Measurements from ENCODE around the gene TCF3.

TCF3 gene

GRCh38 chr19:1579222-1579621 is 73.2 kb downstream of the TCF3 start:
- no peak overlapping the region for H3K27ac ChIP-seq
- TF ChIP-seq ZFX (IDR thresholded peaks at IDR 0.05; ENCODE audit: borderline replicate concordance), result no peak
- TF ChIP-seq CTCF (IDR thresholded peaks at IDR 0.05), result no peak

- TF ChIP-seq ZFX (IDR thresholded peaks at IDR 0.05; ENCODE audit: borderline replicate concordance) (no peak), CTCF (IDR thresholded peaks at IDR 0.05) (no peak)
- H3K27ac ChIP-seq, result no peak overlapping the region
Measured at GRCh38 chr19:1577929-1578618, 74.3 kb downstream of the TCF3 start.

- TF ChIP-seq ZFX (IDR thresholded peaks at IDR 0.05; ENCODE audit: borderline replicate concordance) (no peak), CTCF (IDR thresholded peaks at IDR 0.05) (no peak)
- H3K27ac ChIP-seq, result no peak overlapping the region
Measured at GRCh38 chr19:1577090-1577928, 75.1 kb downstream of the TCF3 start.

- no peak overlapping the region for H3K27ac ChIP-seq
- no peak for TF ChIP-seq ZFX (IDR thresholded peaks at IDR 0.05; ENCODE audit: borderline replicate concordance)
- TF ChIP-seq CTCF (IDR thresholded peaks at IDR 0.05), result no peak
Measured at GRCh38 chr19:1576242-1577089, 75.9 kb downstream of the TCF3 start.

GRCh38 chr19:1575323-1576241 is 76.8 kb downstream of the TCF3 start:
- TF ChIP-seq CTCF (IDR thresholded peaks at IDR 0.05) (no peak), ZFX (IDR thresholded peaks at IDR 0.05; ENCODE audit: borderline replicate concordance) (no peak)
- H3K27ac ChIP-seq, result no peak overlapping the region

- peak overlapping the region; percentile 33; the same call in 1 of the 2 replicates for H3K27ac ChIP-seq
- TF ChIP-seq ZFX (IDR thresholded peaks at IDR 0.05; ENCODE audit: borderline replicate concordance), result no peak
- TF ChIP-seq CTCF (IDR thresholded peaks at IDR 0.05), result no peak
Measured at GRCh38 chr19:1574354-1575136, 77.9 kb downstream of the TCF3 start.

All from 22Rv1 (cell line).